Measurements from ENCODE around the gene PZP. TPM values are rescaled to one million over a fixed set of nuclear protein-coding genes. Genes with fewer than 3 reads are reported as not detected.

PZP gene
- total and polyA plus RNA-seq, 2 of the 13 experiments (the other 11 are each of a cell fraction or from before 2014, with no cell fraction given), result 0.07 to 0.89 TPM

GRCh38 chr12:9114946-9115345 lies 93.2 kb downstream of the PZP start (continued):
- TF ChIP-seq, protein P1, sequence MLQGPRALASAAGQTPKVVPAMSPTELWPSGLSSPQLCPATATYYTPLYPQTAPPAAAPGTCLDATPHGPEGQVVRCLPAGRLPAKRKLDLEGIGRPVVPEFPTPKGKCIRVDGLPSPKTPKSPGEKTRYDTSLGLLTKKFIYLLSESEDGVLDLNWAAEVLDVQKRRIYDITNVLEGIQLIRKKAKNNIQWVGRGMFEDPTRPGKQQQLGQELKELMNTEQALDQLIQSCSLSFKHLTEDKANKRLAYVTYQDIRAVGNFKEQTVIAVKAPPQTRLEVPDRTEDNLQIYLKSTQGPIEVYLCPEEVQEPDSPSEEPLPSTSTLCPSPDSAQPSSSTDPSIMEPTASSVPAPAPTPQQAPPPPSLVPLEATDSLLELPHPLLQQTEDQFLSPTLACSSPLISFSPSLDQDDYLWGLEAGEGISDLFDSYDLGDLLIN (CRISPR knock-in tag; IDR thresholded peaks at IDR 0.05; ENCODE audit: borderline replicate concordance), result no peak
- peak; percentile 27; the same call in 1 of the 2 replicates for TF ChIP-seq MLLT10 (CRISPR knock-in tag; IDR thresholded peaks at IDR 0.05)
- TF ChIP-seq, protein P2, sequence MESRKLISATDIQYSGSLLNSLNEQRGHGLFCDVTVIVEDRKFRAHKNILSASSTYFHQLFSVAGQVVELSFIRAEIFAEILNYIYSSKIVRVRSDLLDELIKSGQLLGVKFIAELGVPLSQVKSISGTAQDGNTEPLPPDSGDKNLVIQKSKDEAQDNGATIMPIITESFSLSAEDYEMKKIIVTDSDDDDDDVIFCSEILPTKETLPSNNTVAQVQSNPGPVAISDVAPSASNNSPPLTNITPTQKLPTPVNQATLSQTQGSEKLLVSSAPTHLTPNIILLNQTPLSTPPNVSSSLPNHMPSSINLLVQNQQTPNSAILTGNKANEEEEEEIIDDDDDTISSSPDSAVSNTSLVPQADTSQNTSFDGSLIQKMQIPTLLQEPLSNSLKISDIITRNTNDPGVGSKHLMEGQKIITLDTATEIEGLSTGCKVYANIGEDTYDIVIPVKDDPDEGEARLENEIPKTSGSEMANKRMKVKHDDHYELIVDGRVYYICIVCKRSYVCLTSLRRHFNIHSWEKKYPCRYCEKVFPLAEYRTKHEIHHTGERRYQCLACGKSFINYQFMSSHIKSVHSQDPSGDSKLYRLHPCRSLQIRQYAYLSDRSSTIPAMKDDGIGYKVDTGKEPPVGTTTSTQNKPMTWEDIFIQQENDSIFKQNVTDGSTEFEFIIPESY (CRISPR knock-in tag; IDR thresholded peaks at IDR 0.05), result no peak
- peak; percentile 15; the same call in 1 of the 2 replicates for TF ChIP-seq KAT7 (CRISPR knock-in tag; IDR thresholded peaks at IDR 0.05; ENCODE audit: borderline replicate concordance)
- TF ChIP-seq ATRX (CRISPR knock-in tag; IDR thresholded peaks at IDR 0.05; ENCODE audit: borderline replicate concordance), result no peak
- TF ChIP-seq THRA (CRISPR knock-in tag; IDR thresholded peaks at IDR 0.05; ENCODE audit: borderline replicate concordance), result no peak
- TF ChIP-seq ISL2 (CRISPR knock-in tag; IDR thresholded peaks at IDR 0.05), result 0 out of 2 replicates have a peak, but pooled peaks have one; percentile 17
- TF ChIP-seq ZNF333 (CRISPR knock-in tag; IDR thresholded peaks at IDR 0.05; ENCODE audit: borderline replicate concordance), result no peak
- TF ChIP-seq CREB1 (IDR thresholded peaks at IDR 0.05), result no peak
- no peak for TF ChIP-seq CREB1 (CRISPR knock-in tag; IDR thresholded peaks at IDR 0.05)
- TF ChIP-seq ZMAT3 (CRISPR knock-in tag; conservative IDR thresholded peaks at IDR 0.05), result no peak
- no peak for TF ChIP-seq ZNF737 (CRISPR knock-in tag; IDR thresholded peaks at IDR 0.05; ENCODE audit: borderline replicate concordance)
- 0 out of 2 replicates have a peak, but pooled peaks have one; percentile 9 for TF ChIP-seq ZNF331 (CRISPR knock-in tag; IDR thresholded peaks at IDR 0.05)
- TF ChIP-seq CEBPB (IDR thresholded peaks at IDR 0.05; ENCODE audit: borderline replicate concordance, low read depth, low read length), result peak; percentile 75; the same call in 1 of the 2 replicates
- TF ChIP-seq ZNF512 (CRISPR knock-in tag; IDR thresholded peaks at IDR 0.05), result no peak
- peak; percentile 92 for TF ChIP-seq AGO2 (optimal IDR thresholded peaks at IDR 0.05; ENCODE audit: low read depth, low read length)
- 0 out of 2 replicates have a peak, but pooled peaks have one; percentile 52 for TF ChIP-seq NKX3-1 (CRISPR knock-in tag; IDR thresholded peaks at IDR 0.05)
- no peak for TF ChIP-seq FLYWCH1 (CRISPR knock-in tag; IDR thresholded peaks at IDR 0.05)
- no peak for TF ChIP-seq ZNF839 (CRISPR knock-in tag; IDR thresholded peaks at IDR 0.05; ENCODE audit: borderline replicate concordance)
- TF ChIP-seq RBM22 (optimal IDR thresholded peaks at IDR 0.05; ENCODE audit: low read length), result peak; percentile 84
- TF ChIP-seq MLX (CRISPR knock-in tag; IDR thresholded peaks at IDR 0.05), result no peak
- TF ChIP-seq ARID2 (CRISPR knock-in tag; IDR thresholded peaks at IDR 0.05; ENCODE audit: borderline replicate concordance), result no peak
- TF ChIP-seq, protein P3, sequence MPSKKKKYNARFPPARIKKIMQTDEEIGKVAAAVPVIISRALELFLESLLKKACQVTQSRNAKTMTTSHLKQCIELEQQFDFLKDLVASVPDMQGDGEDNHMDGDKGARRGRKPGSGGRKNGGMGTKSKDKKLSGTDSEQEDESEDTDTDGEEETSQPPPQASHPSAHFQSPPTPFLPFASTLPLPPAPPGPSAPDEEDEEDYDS (CRISPR knock-in tag; IDR thresholded peaks at IDR 0.05), result no peak
- TF ChIP-seq TMF1 (CRISPR knock-in tag; IDR thresholded peaks at IDR 0.05; ENCODE audit: low read depth), result no peak
- TF ChIP-seq CEBPG (CRISPR knock-in tag; IDR thresholded peaks at IDR 0.05), result peak; percentile 62
- TF ChIP-seq ZNF703 (CRISPR knock-in tag; IDR thresholded peaks at IDR 0.05; ENCODE audit: borderline replicate concordance), result no peak
